GM19324 (cell line): Measurements from ENCODE around the gene LEKR1.
"Not testable (repeated sequence)": the region's sequence is repeated elsewhere in the genome, so short reads cannot be mapped to it uniquely, and the experiment has no call there.

Source experiments
- ATAC-seq: cut with Tn5 transposase; IDR thresholded peaks from one replicate; pipeline ENCODE4 v1.9.1; 2021; ENCODE audit warnings: mild to moderate bottlenecking, moderate library complexity; ENCODE audit not compliant: unreplicated experiment, low FRiP score

The LEKR1 gene

DNA sequence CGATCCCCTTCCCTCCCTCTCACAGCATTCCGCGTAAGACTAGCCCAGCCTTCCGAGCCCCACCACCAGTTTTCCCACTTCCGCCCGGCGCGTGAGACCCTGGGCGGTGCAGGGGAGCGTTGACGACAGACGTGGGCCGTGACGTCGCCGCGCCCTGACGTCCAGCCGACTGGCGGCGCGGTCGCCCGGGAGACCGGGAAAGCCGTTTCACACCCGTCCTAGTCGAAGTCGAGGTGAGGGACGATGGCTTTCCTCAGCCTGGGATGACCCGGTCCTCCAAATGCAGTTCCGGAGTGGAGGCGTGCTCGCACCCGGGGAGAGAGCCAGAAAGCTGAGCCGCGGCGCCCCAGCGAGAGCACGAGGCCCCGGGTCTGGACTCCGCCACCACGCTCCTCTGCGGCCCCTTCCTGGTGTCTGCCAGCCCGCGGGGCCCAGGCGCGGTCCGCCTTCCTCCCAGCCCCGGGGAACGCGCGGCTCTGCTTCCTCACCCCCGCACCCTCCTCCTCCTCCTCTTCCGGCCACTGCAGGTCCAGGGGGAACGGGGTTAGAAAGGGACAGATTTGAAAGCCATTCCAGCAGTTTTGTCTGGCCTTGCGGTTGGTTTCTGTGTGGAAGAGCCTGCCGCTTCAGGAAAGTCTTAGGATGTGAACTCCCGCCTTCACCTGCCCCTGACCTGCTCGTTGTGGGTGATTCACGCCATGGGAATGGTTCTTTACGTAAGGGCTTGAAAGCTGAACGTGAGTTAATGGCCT lies at the start of gene LEKR1:
Gene LEKR1, plus strand, starts transcription at position 210 of the 752 bp plus-strand sequence. CDS start 2,977 bp downstream, outside the sequence.
- ATAC-seq: peak; percentile 96

DNA sequence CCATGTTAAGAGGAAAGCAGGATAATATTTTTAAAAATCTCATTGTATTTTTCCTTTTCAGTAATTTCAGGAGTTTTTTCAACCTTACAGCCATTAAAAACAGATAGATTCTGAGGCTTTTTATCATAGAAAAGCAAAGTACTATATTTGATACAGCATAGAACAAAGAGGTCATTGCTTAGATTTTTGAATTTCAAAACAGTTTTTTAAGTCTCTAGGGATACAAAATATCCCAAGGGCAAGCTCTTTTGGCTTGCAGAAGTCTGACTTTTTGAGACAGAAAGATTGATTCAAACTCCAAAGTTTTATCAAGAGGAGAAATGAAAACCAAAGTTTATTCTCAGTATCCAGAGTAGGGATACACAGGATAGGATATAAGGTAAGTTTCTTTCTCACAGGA lies 49.3 kb upstream of the LEKR1 start:
- ATAC-seq: no peak

DNA sequence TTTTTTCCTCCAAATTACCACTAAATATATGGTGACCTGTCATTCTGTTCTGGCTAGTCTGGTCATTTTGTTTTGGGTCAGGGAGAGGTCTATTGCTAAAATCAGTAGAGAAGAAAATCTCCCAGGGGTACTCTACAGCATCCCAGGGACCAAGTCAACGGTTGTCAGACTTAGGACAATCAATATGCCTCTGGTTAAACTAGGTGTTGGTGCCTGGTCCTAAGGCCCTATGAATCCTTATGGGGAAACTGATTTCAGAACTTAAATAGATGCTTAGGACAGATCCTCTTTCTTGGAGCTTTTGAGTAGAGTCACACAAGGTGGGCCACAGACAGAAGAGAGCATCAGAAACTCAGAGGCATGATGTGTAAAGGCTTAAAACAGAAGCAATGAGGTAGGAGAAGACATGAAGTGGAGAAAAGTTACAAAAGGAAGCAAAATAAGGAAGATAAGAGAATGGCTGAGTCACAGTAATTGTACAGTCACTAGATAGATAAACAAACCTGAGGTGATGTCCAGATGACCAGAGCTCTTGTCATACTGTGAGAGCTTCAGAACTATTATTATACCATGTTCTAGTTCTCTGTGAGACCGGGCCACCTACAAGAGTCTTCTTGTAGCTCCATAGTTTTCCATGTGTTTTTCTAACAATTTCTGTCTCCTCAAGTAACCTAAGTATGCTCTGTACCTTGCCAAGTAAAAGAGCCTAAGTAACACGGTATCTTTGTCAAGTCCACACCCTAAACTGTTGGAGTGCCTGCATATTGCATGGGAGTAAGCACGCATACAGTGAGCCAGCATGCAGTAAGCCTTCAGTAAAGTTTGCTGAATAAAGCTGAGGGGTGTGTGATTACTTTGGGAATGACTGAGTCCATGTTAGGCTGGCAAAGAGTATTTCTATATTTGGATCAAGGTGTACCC lies 44.6 kb upstream of the LEKR1 start:
- ATAC-seq: no peak

DNA sequence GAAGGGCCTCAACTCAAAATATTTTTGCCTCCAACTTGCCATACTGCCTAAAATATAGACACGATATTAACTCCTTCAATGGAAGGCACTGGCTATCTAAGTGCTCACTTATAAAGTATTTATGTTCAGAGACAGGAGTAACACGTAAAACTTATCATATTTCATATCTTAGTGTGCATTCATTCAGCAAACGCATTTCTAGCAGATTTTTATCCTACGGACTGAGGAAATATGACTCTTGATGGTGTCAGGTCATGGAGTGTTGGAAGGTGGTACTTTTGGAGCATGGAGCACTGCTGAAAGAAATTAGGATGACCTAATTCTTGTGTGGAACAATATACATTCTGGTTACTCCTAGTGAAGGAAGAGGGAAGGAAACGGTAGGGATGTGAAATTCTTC lies 43.8 kb upstream of the LEKR1 start:
- no peak for ATAC-seq

DNA sequence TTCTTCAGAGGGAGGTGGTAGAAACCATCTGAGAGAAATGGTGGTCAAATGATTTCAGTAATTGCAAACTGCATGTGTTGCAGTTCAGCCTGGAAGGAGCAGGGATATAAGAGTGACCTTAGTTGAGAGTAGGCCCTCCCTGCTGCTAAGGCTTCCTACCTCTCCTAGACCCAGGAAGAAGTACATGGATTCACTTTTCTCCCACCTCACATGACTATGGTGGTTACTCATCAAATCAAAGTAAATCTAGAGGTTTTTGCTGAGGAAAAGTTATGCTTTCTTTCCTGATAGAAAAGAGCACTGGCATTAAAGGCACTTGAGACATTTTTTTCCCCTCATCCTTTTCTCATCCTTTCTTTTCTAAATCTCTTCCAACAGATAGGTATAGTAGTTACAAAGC lies 43.2 kb upstream of the LEKR1 start:
- ATAC-seq: no peak

DNA sequence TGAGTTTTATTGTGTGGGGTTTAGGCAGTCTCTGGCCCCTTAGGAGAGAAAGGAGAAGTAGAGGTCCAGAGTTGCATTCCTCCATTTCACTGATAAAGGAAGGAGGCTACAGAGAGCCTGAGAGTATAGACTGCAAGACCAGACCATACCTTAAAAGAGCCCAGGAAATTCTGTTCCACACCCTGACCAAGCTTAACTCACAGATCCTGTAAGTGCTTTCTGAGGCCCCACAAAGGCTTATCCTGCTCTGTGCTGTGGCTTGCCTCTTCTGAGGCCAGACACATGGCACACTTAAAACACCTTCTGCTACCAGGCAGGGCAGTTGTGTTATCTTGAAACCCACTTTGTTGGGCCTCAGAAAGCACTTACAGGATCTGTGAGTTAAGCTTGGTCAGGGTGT lies 39.2 kb upstream of the LEKR1 start:
- no peak for ATAC-seq

DNA sequence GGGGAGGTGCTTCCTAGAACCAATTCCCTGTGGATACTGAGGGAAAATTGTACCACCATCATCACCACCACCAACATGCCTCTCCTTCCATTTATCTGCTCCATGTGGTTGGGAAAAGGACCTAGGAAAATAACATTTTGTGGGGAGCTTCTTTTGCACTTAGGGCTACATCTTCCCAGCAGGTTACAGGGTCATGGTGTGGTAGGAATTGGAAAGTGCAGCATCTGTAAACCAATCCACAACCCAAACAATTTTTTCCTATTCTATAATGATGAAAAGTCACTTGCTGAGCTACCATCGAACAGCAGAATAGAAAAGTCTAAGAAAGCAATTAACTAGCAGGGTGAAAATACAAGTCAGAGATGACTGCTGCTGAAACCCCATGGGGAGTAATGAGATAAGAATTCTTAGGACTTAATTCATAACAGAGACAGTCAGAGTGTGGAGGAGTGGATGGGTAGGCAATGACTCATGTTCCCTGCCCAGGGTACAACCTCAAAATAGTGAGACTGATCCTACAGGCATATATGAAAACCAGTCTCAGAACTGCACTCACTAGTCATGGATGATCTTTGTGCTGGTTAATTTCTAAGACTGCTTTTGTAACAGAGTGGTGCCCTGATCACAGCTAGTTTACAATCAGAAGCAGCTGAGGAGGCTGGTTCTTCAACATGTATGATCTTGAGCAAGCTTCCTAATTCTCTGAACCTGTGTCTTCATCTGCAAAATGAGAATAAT lies 38.1 kb upstream of the LEKR1 start:
- ATAC-seq: no peak

DNA sequence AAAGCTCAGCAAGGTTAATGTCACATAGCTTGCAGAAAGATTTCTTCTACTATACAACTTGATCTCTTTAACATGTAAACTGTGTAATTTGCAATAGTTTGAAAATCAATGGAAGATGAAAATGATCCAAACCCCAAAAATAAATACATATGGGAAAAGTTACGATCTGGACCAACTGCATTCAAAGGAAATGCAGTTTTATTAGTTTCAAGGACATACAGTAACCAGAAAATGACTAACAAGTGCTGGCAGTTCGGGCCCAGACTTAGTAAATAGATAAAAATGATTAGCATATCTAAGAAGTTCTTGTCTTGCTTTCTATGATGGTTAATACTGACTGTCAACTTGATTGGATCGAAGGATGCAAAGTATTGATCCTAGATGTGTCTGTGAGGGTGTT lies 37.3 kb upstream of the LEKR1 start:
- no peak for ATAC-seq

DNA sequence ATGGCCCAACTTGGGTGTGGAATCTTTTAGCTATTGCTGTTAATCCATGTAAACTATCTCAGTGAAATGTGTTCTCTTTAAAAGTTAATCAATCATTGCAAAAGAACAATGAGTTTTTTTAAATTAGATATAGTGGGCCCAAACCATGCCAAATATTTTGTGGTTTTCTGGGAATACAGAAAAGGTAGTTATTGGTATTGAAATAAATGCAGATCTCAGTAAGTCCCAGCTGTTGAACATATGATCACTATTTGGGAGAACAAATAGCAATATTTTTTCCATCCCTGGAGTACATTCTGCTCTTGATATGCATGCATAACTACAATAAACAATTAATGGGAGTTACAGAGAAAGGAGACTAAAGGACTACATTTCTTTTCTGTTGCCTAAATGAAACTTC lies 36.0 kb upstream of the LEKR1 start:
- ATAC-seq: no peak

DNA sequence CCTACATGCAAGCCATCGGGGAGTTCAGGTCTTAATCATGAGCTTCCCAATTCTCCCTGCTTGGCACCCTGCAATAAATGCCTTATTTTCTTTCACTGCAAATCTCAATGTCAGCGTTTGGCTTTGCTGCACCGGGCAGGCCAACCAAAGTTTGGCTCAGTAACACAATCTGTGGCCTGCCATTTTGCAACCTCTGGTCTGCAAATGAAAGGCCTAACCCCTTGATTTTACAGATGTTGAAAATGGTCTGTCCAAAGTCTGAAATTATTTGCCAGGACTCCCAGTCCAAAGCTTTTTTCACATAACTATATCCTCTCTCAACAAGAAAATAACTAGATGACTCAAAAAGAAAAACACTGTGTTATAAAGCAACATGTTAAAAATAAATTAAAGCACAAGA lies 34.0 kb upstream of the LEKR1 start:
- no peak for ATAC-seq

DNA sequence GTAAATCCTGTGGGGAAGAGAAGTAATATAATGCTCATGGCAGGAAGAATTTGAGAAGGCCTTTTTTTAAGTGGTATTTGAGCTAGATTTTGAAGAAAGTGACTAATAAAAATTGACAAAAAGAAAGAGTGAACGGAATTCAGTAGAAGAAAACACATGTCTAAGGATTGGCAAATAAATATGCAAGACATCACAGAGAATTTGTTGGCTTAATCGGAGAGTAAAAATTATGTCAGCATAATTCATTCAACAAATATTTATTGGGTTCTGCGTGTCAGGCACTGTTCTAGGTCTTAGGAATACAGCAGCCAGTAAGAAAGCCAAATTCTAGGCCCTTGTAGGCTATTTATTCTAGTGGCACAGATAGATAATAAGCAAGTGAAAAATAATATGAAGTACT lies 33.6 kb upstream of the LEKR1 start:
- no peak for ATAC-seq

DNA sequence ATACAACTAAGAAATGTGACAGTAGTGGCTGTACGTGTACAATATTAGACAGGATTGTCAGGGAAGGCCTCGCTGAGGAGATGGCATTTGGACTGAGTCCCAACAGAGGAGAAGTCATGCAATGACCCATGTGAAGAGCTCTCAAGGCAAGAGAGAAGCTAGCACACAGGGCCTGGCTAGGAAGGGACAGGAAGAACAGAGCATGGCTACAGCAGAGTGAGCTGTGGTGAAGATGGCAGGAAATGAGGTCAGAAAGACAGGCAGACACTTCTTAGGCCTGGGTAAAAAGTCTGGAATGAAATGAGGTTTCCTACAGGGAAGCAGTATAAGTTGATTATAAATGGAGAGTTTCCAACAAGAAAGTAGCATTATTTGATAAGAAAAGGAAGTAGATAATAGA lies 33.2 kb upstream of the LEKR1 start:
- no peak for ATAC-seq

DNA sequence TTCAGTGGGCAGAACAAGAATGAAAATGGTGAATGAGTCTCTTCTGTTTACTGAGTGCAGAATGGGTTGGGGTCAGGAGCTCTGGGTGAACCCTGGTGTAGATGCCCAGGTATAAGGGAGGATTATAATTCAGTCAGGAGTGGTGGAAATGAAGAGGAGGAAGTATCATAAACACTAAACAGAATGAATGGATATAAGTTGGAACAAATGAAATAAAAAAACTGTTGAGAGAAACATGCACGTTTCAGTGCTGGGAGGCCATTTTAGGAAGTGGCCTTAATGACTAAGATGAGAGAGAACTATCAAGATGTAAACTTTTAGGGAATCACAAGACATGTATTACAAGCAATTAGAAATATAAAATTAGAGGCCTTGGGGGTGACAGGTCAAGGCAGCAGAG lies 32.8 kb upstream of the LEKR1 start:
- no peak for ATAC-seq

DNA sequence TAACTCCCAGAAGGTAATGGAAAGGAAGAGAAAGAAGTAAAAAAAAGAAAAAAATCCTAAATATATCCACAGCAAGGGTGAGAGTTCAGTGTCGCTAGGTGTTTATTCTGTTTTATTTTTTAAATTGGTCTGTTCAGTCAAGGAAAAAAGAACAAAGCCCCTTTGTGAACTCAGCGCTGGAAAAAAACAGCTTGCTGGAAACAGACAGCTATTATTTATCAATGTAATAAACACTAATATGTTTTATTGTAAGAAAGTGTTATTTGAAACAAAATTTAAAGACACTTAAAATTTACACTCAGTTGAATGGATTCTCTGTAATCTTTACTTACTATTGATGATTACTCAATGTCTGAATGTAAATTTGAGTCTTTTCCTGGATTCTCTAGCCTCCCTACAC lies 32.3 kb upstream of the LEKR1 start:
- no peak for ATAC-seq

DNA sequence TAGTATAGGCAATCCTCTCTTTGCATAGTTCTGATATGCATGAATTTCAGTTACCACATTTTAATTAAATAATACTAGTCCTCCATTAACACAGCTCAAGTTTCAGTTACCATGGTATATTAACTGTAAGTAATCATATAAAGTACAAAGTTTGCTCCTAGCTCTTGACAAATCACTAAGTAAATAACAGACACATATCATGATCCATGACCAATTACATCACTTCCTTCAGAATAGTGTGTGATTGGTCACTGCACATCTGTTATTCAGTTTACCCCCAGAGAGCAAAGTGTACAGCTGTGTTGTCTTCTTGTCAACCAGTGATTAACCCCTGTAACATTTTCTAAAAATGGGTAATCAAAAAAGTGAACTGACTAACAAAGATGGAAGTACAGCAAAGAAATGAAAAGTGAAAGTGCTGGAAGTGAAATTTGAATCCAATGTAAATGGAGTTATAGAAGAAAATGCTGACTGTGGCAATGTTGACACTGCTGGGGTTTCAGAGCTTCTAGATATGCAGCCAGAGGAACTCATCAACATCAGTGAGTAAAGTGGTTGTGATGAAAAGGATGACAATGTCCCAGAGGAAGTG lies 30.2 kb upstream of the LEKR1 start:
- ATAC-seq: no peak

DNA sequence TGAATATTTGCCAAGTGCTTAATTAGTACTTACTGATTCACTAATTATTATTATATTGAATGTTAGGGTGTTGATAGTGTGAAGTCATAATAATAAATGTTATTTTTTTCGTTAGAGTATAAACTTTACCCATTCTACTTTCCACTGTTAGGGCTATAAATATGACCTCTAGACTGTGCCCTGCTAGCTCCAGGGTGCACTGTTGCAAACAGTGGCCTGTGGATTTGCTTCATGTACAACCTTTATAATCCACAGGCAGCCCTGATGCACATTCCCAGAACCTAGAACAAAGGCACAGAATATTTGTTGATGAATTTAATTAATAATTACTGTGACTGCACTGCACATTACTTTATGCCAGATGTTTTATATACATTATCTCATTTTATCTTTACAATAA lies 28.8 kb upstream of the LEKR1 start:
- ATAC-seq: no peak

DNA sequence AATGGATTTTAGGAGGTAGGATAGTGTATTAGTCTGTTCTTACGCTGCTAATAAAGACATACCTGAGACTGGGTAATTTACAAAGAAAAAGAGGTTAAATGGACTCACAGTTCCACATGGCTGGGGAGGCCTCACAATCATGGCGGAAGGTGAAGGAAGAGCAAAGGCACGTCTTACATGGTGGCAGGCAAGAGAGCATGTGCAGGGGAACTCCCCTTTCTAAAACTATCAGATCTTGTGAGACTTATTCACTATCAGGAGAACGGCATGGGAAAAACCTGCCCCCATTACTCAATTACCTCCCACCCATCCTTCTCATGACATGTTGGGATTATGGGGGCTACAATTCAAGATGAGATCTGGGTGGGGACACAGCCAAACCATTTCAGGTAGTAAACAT lies 25.9 kb upstream of the LEKR1 start:
- ATAC-seq: not testable (repeated sequence)

DNA sequence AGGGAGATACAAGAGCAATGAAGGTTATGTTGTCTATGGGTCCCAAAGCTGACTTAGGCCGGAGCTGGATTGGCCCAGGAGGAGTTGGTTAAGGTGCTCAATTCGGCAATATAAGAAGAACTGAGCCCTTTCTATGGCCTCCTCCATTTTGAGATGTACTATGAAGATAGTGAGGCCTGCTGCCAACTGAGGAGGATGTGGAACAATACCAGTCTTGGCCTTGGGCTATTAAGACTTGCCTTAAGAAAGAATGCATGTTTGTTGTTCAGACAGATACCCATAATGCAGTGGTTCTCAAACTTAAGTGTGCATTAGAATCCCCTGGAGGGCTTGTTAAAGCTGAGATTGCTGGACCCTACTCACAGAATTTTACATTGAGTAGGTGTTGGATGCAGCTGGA lies 24.4 kb upstream of the LEKR1 start:
- no peak for ATAC-seq

DNA sequence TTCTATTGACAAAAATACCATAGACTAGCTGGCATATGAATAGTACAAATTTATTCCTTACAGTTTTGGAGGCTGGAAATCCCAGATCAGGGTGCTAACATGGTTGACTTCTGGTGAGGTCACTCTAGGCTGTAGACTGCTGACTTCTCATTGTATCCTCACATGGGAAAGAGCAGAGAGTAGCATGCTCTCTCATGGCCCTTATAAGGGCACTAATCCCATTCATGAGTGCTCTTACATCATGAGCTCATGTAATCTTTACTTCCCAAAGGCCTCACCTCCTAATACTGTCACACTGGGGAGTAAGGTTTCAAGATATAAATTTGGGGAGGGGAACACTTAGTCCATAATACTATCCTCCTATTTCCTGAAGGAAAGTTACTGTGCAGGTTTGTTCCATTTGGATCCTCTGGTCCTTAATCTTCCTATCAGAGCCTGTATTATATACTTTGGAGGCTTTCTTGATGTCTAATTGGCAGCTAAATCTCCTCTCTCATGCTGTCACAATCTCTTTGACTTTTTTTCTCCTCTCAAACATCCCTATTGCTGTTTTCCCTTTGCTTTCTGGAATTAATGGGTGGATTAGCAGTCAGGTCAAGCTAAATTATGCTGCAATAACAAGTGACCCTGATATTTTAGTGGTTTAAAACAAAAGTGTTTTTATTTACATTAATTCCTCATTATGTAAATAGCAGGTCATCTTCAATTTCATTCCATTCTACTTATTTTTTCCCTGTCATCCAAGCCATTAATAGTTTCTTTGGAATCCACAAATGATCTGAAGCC lies 23.1 kb upstream of the LEKR1 start:
- no peak for ATAC-seq
